ENCODE results near the gene GPHN. TPM values are rescaled to one million over a fixed set of nuclear protein-coding genes. Genes with fewer than 3 reads are reported as not detected.

The GPHN gene
- total and polyA plus RNA-seq, 2 donors from 2014 or later, result 35.4 to 62.0 TPM

- Histone ChIP-seq H3K27me3 (ENCODE audit: control insufficient read depth, insufficient read depth, low read length) (no peaks in the 10 kb centered on the region), H3K9me3 (ENCODE audit: control insufficient read depth in 2 of 3, insufficient read depth in 1 of 3, low read length in 3 of 3) (no peaks in the 10 kb centered on the region), H3K9ac (ENCODE audit: low read length in 3 of 3) (no peak overlapping the region), H3K4me1 (ENCODE audit: control insufficient read depth in 2 of 3, insufficient read depth in 2 of 3, low read depth in 1 of 3, low read length in 3 of 3) (no peaks in the 10 kb centered on the region), H3K36me3 (ENCODE audit: control insufficient read depth in 2 of 3, insufficient read depth in 3 of 3, low read length in 3 of 3) (no peaks in the 10 kb centered on the region), H3K27ac (ENCODE audit: low read depth in 2 of 2, low read length in 2 of 2) (no peak overlapping the region), H3K4me3 (ENCODE audit: low read length in 3 of 3) (no peak overlapping the region)
- DNase-seq (no peak), FAIRE-seq (no peak)
- TF ChIP-seq CTCF (IDR thresholded peaks at IDR 0.05; ENCODE audit: borderline replicate concordance, extremely low read depth, insufficient read depth), result no peak
- intact Hi-C loops (cut with DNase I), result no loop called here
Observed at GRCh38 chr14:66772146-66772545, 264.2 kb downstream of the GPHN start.

- intact Hi-C loops (cut with DNase I), result no loop called here
- TF ChIP-seq CTCF (IDR thresholded peaks at IDR 0.05; ENCODE audit: borderline replicate concordance, extremely low read depth, insufficient read depth), result no peak
Observed at GRCh38 chr14:66782853-66783252, 274.9 kb downstream of the GPHN start.

GRCh38 chr14:66790101-66790500, 282.2 kb downstream of the GPHN start:
- TF ChIP-seq CTCF (IDR thresholded peaks at IDR 0.05; ENCODE audit: borderline replicate concordance, extremely low read depth, insufficient read depth), result no peak
- Histone ChIP-seq H3K9me3 (ENCODE audit: control insufficient read depth in 2 of 3, insufficient read depth in 1 of 3, low read length in 3 of 3) (no peaks in the 10 kb centered on the region), H3K4me1 (ENCODE audit: control insufficient read depth in 2 of 3, insufficient read depth in 2 of 3, low read depth in 1 of 3, low read length in 3 of 3) (no peaks in the 10 kb centered on the region), H3K4me3 (ENCODE audit: low read length in 3 of 3) (no peak overlapping the region), H3K27ac (ENCODE audit: low read depth in 2 of 2, low read length in 2 of 2) (no peak overlapping the region), H3K9ac (ENCODE audit: low read length in 3 of 3) (no peak overlapping the region), H3K27me3 (ENCODE audit: control insufficient read depth, insufficient read depth, low read length) (no peaks in the 10 kb centered on the region), H3K36me3 (ENCODE audit: control insufficient read depth in 2 of 3, insufficient read depth in 3 of 3, low read length in 3 of 3) (no peaks in the 10 kb centered on the region)
- DNase-seq (no peak), FAIRE-seq (no peak)
- intact Hi-C loops (cut with DNase I), result no loop called here

More at GRCh38 chr14:66782853-66783252, 274.9 kb downstream of the GPHN start:
- H3K4me1 ChIP-seq (ENCODE audit: control insufficient read depth in 2 of 3, insufficient read depth in 2 of 3, low read depth in 1 of 3, low read length in 3 of 3), result no peaks in the 10 kb centered on the region
- H3K9ac ChIP-seq (ENCODE audit: low read length in 3 of 3), result no peak overlapping the region
- no peak overlapping the region for H3K27ac ChIP-seq (ENCODE audit: low read depth in 2 of 2, low read length in 2 of 2)
- no peaks in the 10 kb centered on the region for H3K27me3 ChIP-seq (ENCODE audit: control insufficient read depth, insufficient read depth, low read length)
- no peaks in the 10 kb centered on the region for H3K36me3 ChIP-seq (ENCODE audit: control insufficient read depth in 2 of 3, insufficient read depth in 3 of 3, low read length in 3 of 3)
- no peak for FAIRE-seq
- no peaks in the 10 kb centered on the region for H3K9me3 ChIP-seq (ENCODE audit: control insufficient read depth in 2 of 3, insufficient read depth in 1 of 3, low read length in 3 of 3)
- no peak for DNase-seq
- H3K4me3 ChIP-seq (ENCODE audit: low read length in 3 of 3), result no peak overlapping the region

GRCh38 chr14:66802962-66803361, 295.0 kb downstream of the GPHN start:
- H3K27ac ChIP-seq (ENCODE audit: low read depth in 2 of 2, low read length in 2 of 2), result no peak overlapping the region
- no peak for TF ChIP-seq CTCF (IDR thresholded peaks at IDR 0.05; ENCODE audit: borderline replicate concordance, extremely low read depth, insufficient read depth)
- FAIRE-seq (no peak), DNase-seq (no peak)
- H3K9ac ChIP-seq (ENCODE audit: low read length in 3 of 3), result no peak overlapping the region
- H3K4me1 ChIP-seq (ENCODE audit: control insufficient read depth in 2 of 3, insufficient read depth in 2 of 3, low read depth in 1 of 3, low read length in 3 of 3), result no peaks in the 10 kb centered on the region
- intact Hi-C loops (cut with DNase I), result no loop called here
- no peaks in the 10 kb centered on the region for H3K27me3 ChIP-seq (ENCODE audit: control insufficient read depth, insufficient read depth, low read length)
- no peaks in the 10 kb centered on the region for H3K36me3 ChIP-seq (ENCODE audit: control insufficient read depth in 2 of 3, insufficient read depth in 3 of 3, low read length in 3 of 3)
- no peak overlapping the region for H3K4me3 ChIP-seq (ENCODE audit: low read length in 3 of 3)
- no peaks in the 10 kb centered on the region for H3K9me3 ChIP-seq (ENCODE audit: control insufficient read depth in 2 of 3, insufficient read depth in 1 of 3, low read length in 3 of 3)

All from kidney (tissue), 14 donors.